HEK293 (cell line): ENCODE data around the gene PTH1R.

ENCODE experiments used
- BCL11B ChIP-seq: fragments of 450-650 bp; formaldehyde crosslinking; IDR thresholded peaks from 2 replicates; pipeline ENCODE4 v1.5.1; 2016; ENCODE audit warnings: low read depth, missing biosample characterization, missing genetic modification characterization
- KLF9 ChIP-seq: fragments of 450-650 bp; formaldehyde crosslinking; IDR thresholded peaks from 2 replicates; pipeline ENCODE4 v1.5.1; 2016; ENCODE audit warnings: missing biosample characterization, missing genetic modification characterization, low read depth
- TCF7L2 ChIP-seq: IDR thresholded peaks from 2 replicates; pipeline ENCODE4 v1.6.1; 2011; ENCODE audit warnings: low read depth, mild to moderate bottlenecking, inconsistent platforms, low read length, moderate library complexity, borderline replicate concordance
- ZNF121 ChIP-seq: fragments of 450-650 bp; formaldehyde crosslinking; IDR thresholded peaks from 2 replicates; pipeline ENCODE4 v1.5.1; 2016; ENCODE audit warnings: missing biosample characterization, missing genetic modification characterization
- ZNF175 ChIP-seq: fragments of 450-650 bp; formaldehyde crosslinking; IDR thresholded peaks from 2 replicates; pipeline ENCODE4 v1.5.1; 2016; ENCODE audit warnings: missing biosample characterization, missing genetic modification characterization
- ZNF24 ChIP-seq: fragments of 450-650 bp; formaldehyde crosslinking; IDR thresholded peaks from 2 replicates; pipeline ENCODE4 v1.5.1; 2016; ENCODE audit warnings: missing biosample characterization, missing genetic modification characterization
- ZNF561 ChIP-seq: fragments of 450-650 bp; IDR thresholded peaks from 2 replicates; pipeline ENCODE4 v1.5.1; 2018; ENCODE audit warnings: missing biosample characterization, missing genetic modification characterization, borderline replicate concordance
- TF ChIP-seq, protein P1 (sequence below): fragments of 450-650 bp; formaldehyde crosslinking; IDR thresholded peaks from 2 replicates; pipeline ENCODE4 v1.5.1; 2016; ENCODE audit warnings: missing biosample characterization, missing genetic modification characterization
- TF ChIP-seq, protein P2 (sequence below): fragments of 450-650 bp; formaldehyde crosslinking; IDR thresholded peaks from 2 replicates; pipeline ENCODE4 v1.5.1; 2016; ENCODE audit warnings: missing biosample characterization, missing genetic modification characterization, borderline replicate concordance
- TF ChIP-seq, protein P3 (sequence below): fragments of 450-650 bp; formaldehyde crosslinking; IDR thresholded peaks from 2 replicates; pipeline ENCODE4 v1.5.1; 2017; ENCODE audit warnings: missing biosample characterization, mild to moderate bottlenecking, missing genetic modification characterization, moderate library complexity
- TF ChIP-seq, protein P4 (sequence below): fragments of 450-650 bp; formaldehyde crosslinking; IDR thresholded peaks from 2 replicates; pipeline ENCODE4; 2016; ENCODE audit warnings: missing biosample characterization, missing genetic modification characterization

DNA sequence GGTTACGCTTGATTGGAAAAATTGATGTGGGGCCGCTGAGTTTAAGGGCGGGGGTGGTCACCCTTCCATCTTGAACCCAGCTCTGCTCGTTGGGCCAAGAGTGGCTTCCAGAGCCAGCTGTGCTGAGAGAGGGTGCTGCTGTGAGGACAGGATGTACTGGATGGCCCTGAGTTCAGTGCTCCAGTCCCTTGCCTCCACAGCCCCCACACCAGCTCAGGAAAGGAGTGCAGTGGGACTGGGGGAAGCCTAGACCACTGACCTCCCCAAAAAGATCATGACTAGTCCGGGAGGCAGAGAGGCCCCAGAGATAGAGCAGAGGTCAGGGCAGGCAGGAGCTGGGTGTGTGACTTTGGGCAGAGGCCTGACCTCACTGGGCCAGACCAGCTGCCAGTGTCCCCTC lies 4.0 kb upstream of the PTH1R start:
- TF ChIP-seq ZNF561 (no peak), ZNF175 (no peak), KLF9 (no peak), ZNF121 (tag by site-specific recombination) (no peak), TCF7L2 (no peak), ZNF24 (no peak), BCL11B (tag by site-specific recombination) (no peak)
- TF ChIP-seq, protein P1, sequence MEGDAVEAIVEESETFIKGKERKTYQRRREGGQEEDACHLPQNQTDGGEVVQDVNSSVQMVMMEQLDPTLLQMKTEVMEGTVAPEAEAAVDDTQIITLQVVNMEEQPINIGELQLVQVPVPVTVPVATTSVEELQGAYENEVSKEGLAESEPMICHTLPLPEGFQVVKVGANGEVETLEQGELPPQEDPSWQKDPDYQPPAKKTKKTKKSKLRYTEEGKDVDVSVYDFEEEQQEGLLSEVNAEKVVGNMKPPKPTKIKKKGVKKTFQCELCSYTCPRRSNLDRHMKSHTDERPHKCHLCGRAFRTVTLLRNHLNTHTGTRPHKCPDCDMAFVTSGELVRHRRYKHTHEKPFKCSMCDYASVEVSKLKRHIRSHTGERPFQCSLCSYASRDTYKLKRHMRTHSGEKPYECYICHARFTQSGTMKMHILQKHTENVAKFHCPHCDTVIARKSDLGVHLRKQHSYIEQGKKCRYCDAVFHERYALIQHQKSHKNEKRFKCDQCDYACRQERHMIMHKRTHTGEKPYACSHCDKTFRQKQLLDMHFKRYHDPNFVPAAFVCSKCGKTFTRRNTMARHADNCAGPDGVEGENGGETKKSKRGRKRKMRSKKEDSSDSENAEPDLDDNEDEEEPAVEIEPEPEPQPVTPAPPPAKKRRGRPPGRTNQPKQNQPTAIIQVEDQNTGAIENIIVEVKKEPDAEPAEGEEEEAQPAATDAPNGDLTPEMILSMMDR = no peak
- TF ChIP-seq, protein P2, sequence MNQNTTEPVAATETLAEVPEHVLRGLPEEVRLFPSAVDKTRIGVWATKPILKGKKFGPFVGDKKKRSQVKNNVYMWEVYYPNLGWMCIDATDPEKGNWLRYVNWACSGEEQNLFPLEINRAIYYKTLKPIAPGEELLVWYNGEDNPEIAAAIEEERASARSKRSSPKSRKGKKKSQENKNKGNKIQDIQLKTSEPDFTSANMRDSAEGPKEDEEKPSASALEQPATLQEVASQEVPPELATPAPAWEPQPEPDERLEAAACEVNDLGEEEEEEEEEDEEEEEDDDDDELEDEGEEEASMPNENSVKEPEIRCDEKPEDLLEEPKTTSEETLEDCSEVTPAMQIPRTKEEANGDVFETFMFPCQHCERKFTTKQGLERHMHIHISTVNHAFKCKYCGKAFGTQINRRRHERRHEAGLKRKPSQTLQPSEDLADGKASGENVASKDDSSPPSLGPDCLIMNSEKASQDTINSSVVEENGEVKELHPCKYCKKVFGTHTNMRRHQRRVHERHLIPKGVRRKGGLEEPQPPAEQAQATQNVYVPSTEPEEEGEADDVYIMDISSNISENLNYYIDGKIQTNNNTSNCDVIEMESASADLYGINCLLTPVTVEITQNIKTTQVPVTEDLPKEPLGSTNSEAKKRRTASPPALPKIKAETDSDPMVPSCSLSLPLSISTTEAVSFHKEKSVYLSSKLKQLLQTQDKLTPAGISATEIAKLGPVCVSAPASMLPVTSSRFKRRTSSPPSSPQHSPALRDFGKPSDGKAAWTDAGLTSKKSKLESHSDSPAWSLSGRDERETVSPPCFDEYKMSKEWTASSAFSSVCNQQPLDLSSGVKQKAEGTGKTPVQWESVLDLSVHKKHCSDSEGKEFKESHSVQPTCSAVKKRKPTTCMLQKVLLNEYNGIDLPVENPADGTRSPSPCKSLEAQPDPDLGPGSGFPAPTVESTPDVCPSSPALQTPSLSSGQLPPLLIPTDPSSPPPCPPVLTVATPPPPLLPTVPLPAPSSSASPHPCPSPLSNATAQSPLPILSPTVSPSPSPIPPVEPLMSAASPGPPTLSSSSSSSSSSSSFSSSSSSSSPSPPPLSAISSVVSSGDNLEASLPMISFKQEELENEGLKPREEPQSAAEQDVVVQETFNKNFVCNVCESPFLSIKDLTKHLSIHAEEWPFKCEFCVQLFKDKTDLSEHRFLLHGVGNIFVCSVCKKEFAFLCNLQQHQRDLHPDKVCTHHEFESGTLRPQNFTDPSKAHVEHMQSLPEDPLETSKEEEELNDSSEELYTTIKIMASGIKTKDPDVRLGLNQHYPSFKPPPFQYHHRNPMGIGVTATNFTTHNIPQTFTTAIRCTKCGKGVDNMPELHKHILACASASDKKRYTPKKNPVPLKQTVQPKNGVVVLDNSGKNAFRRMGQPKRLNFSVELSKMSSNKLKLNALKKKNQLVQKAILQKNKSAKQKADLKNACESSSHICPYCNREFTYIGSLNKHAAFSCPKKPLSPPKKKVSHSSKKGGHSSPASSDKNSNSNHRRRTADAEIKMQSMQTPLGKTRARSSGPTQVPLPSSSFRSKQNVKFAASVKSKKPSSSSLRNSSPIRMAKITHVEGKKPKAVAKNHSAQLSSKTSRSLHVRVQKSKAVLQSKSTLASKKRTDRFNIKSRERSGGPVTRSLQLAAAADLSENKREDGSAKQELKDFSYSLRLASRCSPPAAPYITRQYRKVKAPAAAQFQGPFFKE (tag by site-specific recombination) = no peak
- TF ChIP-seq, protein P3, sequence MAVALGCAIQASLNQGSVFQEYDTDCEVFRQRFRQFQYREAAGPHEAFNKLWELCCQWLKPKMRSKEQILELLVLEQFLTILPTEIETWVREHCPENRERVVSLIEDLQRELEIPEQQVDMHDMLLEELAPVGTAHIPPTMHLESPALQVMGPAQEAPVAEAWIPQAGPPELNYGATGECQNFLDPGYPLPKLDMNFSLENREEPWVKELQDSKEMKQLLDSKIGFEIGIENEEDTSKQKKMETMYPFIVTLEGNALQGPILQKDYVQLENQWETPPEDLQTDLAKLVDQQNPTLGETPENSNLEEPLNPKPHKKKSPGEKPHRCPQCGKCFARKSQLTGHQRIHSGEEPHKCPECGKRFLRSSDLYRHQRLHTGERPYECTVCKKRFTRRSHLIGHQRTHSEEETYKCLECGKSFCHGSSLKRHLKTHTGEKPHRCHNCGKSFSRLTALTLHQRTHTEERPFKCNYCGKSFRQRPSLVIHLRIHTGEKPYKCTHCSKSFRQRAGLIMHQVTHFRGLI = no peak
- TF ChIP-seq, protein P4, sequence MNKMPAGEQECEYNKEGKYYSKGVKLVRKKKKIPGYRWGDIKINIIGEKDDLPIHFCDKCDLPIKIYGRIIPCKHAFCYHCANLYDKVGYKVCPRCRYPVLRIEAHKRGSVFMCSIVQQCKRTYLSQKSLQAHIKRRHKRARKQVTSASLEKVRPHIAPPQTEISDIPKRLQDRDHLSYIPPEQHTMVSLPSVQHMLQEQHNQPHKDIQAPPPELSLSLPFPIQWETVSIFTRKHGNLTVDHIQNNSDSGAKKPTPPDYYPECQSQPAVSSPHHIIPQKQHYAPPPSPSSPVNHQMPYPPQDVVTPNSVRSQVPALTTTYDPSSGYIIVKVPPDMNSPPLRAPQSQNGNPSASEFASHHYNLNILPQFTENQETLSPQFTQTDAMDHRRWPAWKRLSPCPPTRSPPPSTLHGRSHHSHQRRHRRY = no peak
